ENCODE measurements around the gene KCNT2. TPM values are rescaled to one million over a fixed set of nuclear protein-coding genes. Genes with fewer than 3 reads are reported as not detected.

Gene KCNT2
- total RNA-seq, 2 experiments from 2014 or later = not detected

GRCh38 chr1:196655071-196655470 is 46.8 kb upstream of the KCNT2 start:
- no peaks in the 10 kb centered on the region for H3K9me2 ChIP-seq (ENCODE audit: insufficient read depth, low read length)
- no TSS peak for BruUV-seq (replicated peaks)
- H3K36me3 ChIP-seq (ENCODE audit: insufficient read depth, low read length) = no peaks in the 10 kb centered on the region
- no peak for DNase-seq (ENCODE audit: low spot score)
- no peak overlapping the region for H3K4me3 ChIP-seq (ENCODE audit: low read depth, low read length, poor library complexity, severe bottlenecking)
- no peaks in the 10 kb centered on the region for H4K20me1 ChIP-seq (ENCODE audit: insufficient read depth, low read length)
- intact Hi-C loops (cut with micrococcal nuclease; ENCODE audit: unreplicated experiment) = no loop called here
- H3K27ac ChIP-seq (ENCODE audit: low read depth, low read length, poor library complexity, severe bottlenecking) = no peak overlapping the region
- H3K4me2 ChIP-seq (ENCODE audit: low read length) = no peak overlapping the region
- no peak overlapping the region for H2AFZ ChIP-seq (ENCODE audit: low read length)
- no peak for TF ChIP-seq EZH2phosphoT487 (IDR thresholded peaks at IDR 0.05; ENCODE audit: borderline replicate concordance, low read depth, low read length)
- no peak for TF ChIP-seq CTCF (conservative IDR thresholded peaks at IDR 0.05; ENCODE audit: low read length)
- no peaks in the 10 kb centered on the region for H3K9me3 ChIP-seq (ENCODE audit: low read length)
- H3K79me2 ChIP-seq (ENCODE audit: insufficient read depth, low read depth, low read length) = no peaks in the 10 kb centered on the region
- ChIA-PET POLR2A (no interaction called here), CTCF (ENCODE audit: unreplicated experiment) (no interaction called here)
- H3K4me1 ChIP-seq (ENCODE audit: insufficient read depth, low read length, poor library complexity, severe bottlenecking) = no peaks in the 10 kb centered on the region

GRCh38 chr1:196654271-196654670 is 46.0 kb upstream of the KCNT2 start:
- DNase-seq (ENCODE audit: low spot score) = no peak
- H3K79me2 ChIP-seq (ENCODE audit: insufficient read depth, low read depth, low read length) = no peaks in the 10 kb centered on the region
- H3K27ac ChIP-seq (ENCODE audit: low read depth, low read length, poor library complexity, severe bottlenecking) = no peak overlapping the region
- CTCF ChIA-PET (ENCODE audit: unreplicated experiment) = no interaction called here
- H3K9me2 ChIP-seq (ENCODE audit: insufficient read depth, low read length) = no peaks in the 10 kb centered on the region
- no peaks in the 10 kb centered on the region for H3K9me3 ChIP-seq (ENCODE audit: low read length)
- POLR2A ChIA-PET = no interaction called here
- no peaks in the 10 kb centered on the region for H3K4me1 ChIP-seq (ENCODE audit: insufficient read depth, low read length, poor library complexity, severe bottlenecking)
- H4K20me1 ChIP-seq (ENCODE audit: insufficient read depth, low read length) = no peaks in the 10 kb centered on the region
- BruUV-seq (replicated peaks) = no TSS peak
- no peak overlapping the region for H2AFZ ChIP-seq (ENCODE audit: low read length)
- no peak overlapping the region for H3K4me3 ChIP-seq (ENCODE audit: low read depth, low read length, poor library complexity, severe bottlenecking)
- H3K36me3 ChIP-seq (ENCODE audit: insufficient read depth, low read length) = no peaks in the 10 kb centered on the region
- no peak for TF ChIP-seq CTCF (conservative IDR thresholded peaks at IDR 0.05; ENCODE audit: low read length)
- TF ChIP-seq EZH2phosphoT487 (IDR thresholded peaks at IDR 0.05; ENCODE audit: borderline replicate concordance, low read depth, low read length) = no peak
- intact Hi-C loops (cut with micrococcal nuclease; ENCODE audit: unreplicated experiment) = no loop called here
- no peak overlapping the region for H3K4me2 ChIP-seq (ENCODE audit: low read length)

GRCh38 chr1:196651637-196652215 is 43.5 kb upstream of the KCNT2 start, which contains the start of gene CFH:
TSS of gene CFH (plus strand) at chr1:196652043. CDS start at chr1:196652118, 75 bp downstream.
- Histone ChIP-seq H2AFZ (ENCODE audit: low read length) (no peak within 1 kb of the TSS), H3K27ac (ENCODE audit: low read depth, low read length, poor library complexity, severe bottlenecking) (no peak within 1 kb of the TSS), H3K9me3 (ENCODE audit: low read length) (no peaks in the 10 kb centered on the region), H3K9me2 (ENCODE audit: insufficient read depth, low read length) (no peaks in the 10 kb centered on the region), H4K20me1 (ENCODE audit: insufficient read depth, low read length) (no peaks in the 10 kb centered on the region), H3K79me2 (ENCODE audit: insufficient read depth, low read depth, low read length) (no peaks in the 10 kb centered on the region), H3K4me3 (ENCODE audit: low read depth, low read length, poor library complexity, severe bottlenecking) (no peak within 1 kb of the TSS), H3K4me1 (ENCODE audit: insufficient read depth, low read length, poor library complexity, severe bottlenecking) (no peaks in the 10 kb centered on the region), H3K4me2 (ENCODE audit: low read length) (no peak within 1 kb of the TSS), H3K36me3 (ENCODE audit: insufficient read depth, low read length) (no peaks in the 10 kb centered on the region)
- DNase-seq (ENCODE audit: low spot score) = no peak
- no TSS peak for BruUV-seq (replicated peaks)
- ChIA-PET POLR2A (no interaction called here), CTCF (ENCODE audit: unreplicated experiment) (no interaction called here)
- intact Hi-C loops (cut with micrococcal nuclease; ENCODE audit: unreplicated experiment) = no loop called here
- TF ChIP-seq EZH2phosphoT487 (IDR thresholded peaks at IDR 0.05; ENCODE audit: borderline replicate concordance, low read depth, low read length) = no peak
- TF ChIP-seq CTCF (conservative IDR thresholded peaks at IDR 0.05; ENCODE audit: low read length) = no peak
